K562 (cell line): ENCODE data around the gene SNAPC2. TPM values are rescaled to one million over a fixed set of nuclear protein-coding genes. Genes with fewer than 3 reads are reported as not detected.
A peak's percentile ranks its signal among the peaks of the same experiment; 100 is the strongest.

ENCODE experiments used
- ARID2 ChIP-seq: fragments of 450-650 bp; IDR thresholded peaks from 2 replicates; pipeline ENCODE4 v1.6.1; 2017; ENCODE audit warnings: antibody characterized with exemption, mild to moderate bottlenecking
- CCNT2 ChIP-seq: IDR thresholded peaks from 2 replicates; pipeline ENCODE4 v1.6.1; 2011; ENCODE audit warnings: borderline replicate concordance, low read depth, mild to moderate bottlenecking, moderate library complexity, mixed read lengths, low read length; ENCODE audit not compliant: insufficient read length; ENCODE audit errors: extremely low read depth
- E4F1 ChIP-seq: fragments of 250-450 bp; sonication (Bioruptor Pico); IDR thresholded peaks from 2 replicates; pipeline ENCODE4 v1.5.0; 2021; ENCODE audit warnings: mild to moderate bottlenecking, borderline replicate concordance
- ETS1 ChIP-seq: conservative IDR thresholded peaks from 2 replicates; pipeline ENCODE4 v1.6.1; 2011; ENCODE audit warnings: low read depth, mild to moderate bottlenecking, low read length; ENCODE audit not compliant: control insufficient read depth
- FOXP1 ChIP-seq: sonication (generic); formaldehyde crosslinking; IDR thresholded peaks from 2 replicates; pipeline ENCODE4 v1.8.0; 2022; ENCODE audit warnings: mild to moderate bottlenecking, missing genetic modification reagents
- HDGF ChIP-seq: fragments of 450-650 bp; IDR thresholded peaks from 2 replicates; pipeline ENCODE4 v1.6.1; 2016
- HNRNPL ChIP-seq: fragments of 200-400 bp; formaldehyde crosslinking; IDR thresholded peaks from 2 replicates; pipeline ENCODE4 v1.6.1; 2017; ENCODE audit warnings: low read depth, mild to moderate bottlenecking, low read length
- POLR2A ChIP-seq: fragments of 450-650 bp; conservative IDR thresholded peaks from 2 replicates; pipeline ENCODE4 v1.6.1; 2016
- POLR2AphosphoS2 ChIP-seq: IDR thresholded peaks from 2 replicates; pipeline ENCODE4 v1.6.1; 2012; ENCODE audit warnings: low read length, improper control_type of control experiment
- RBFOX2 ChIP-seq: fragments of 200-400 bp; formaldehyde crosslinking; IDR thresholded peaks from 2 replicates; pipeline ENCODE4 v1.6.1; 2017; ENCODE audit warnings: low read depth, mild to moderate bottlenecking, low read length, moderate library complexity
- RBM22 ChIP-seq: fragments of 200-400 bp; formaldehyde crosslinking; IDR thresholded peaks from 2 replicates; pipeline ENCODE4 v1.6.1; 2018; ENCODE audit warnings: low read length, low read depth; ENCODE audit not compliant: poor library complexity, severe bottlenecking
- SUPT5H ChIP-seq: fragments of 450-650 bp; IDR thresholded peaks from 2 replicates; pipeline ENCODE4 v1.6.1; 2016
- VEZF1 ChIP-seq: fragments of 200-800 bp; sonication (Bioruptor generic); IDR thresholded peaks from 2 replicates; pipeline ENCODE4 v1.6.1; 2017; ENCODE audit warnings: missing genetic modification characterization, missing compliant biosample characterization
- polyA plus RNA-seq, 8 experiments: library from polyadenylated mRNA; depleted of rRNA in 4 of 8; stranded (reverse) in 5 of 8; unstranded in 3 of 8; fragments of >200 nt; fragmentation: Nextera tagmentation in 2 of 8; fragmentation: Illumina TruSeq in 1 of 8; extraction: Ambion mirVana in 2 of 8; extraction: Trizol in 1 of 8; gene quantifications; 2 replicates each; pipeline versions ENCODE4 v1.2.1 to v1.2.3, GENCODE V29; 2011 to 2014; ENCODE audit warnings: inconsistent platforms in 1 of 8, missing spikeins in 1 of 8
- total RNA-seq, 7 experiments: library from RNA; depleted of rRNA in 6 of 7; stranded (reverse); fragments of >200 nt in 6 of 7; fragmentation: Illumina TruSeq in 2 of 7; extraction: Trizol in 2 of 7; gene quantifications; 2 replicates each; pipeline versions ENCODE4 v1.2.1 to v1.2.3, GENCODE V29; 2011 to 2021; ENCODE audit warnings: low replicate concordance in 1 of 7

Gene SNAPC2
- total and polyA plus RNA-seq, 9 of the 15 experiments (the other 6 are each of a cell fraction or from before 2014, with no cell fraction given) = 0.59 to 45.1 (median 15.3) TPM

- TF ChIP-seq E4F1 = no peak
- 0 out of 2 replicates have a peak, but pooled peaks have one; percentile 72 for TF ChIP-seq HNRNPL
- no peak for TF ChIP-seq HDGF
- no peak for TF ChIP-seq ETS1
- 0 out of 2 replicates have a peak, but pooled peaks have one; percentile 43 for TF ChIP-seq FOXP1 (CRISPR knock-in tag)
- TF ChIP-seq CCNT2 = peak; percentile 37
- peak; percentile 68 for TF ChIP-seq RBM22
- TF ChIP-seq SUPT5H = peak; percentile 37; the same call in 1 of the 2 replicates
- TF ChIP-seq POLR2A = peak; percentile 52
- TF ChIP-seq RBFOX2 = peak; percentile 65
- 0 out of 2 replicates have a peak, but pooled peaks have one; percentile 13 for TF ChIP-seq VEZF1 (CRISPR knock-in tag)
- TF ChIP-seq POLR2AphosphoS2 = peak; percentile 66; the same call in 1 of the 2 replicates
- no peak for TF ChIP-seq ARID2
- TF ChIP-seq, all 486 proteins: peak for 13
Measured at GRCh38 chr19:7927605-7928333, 7.6 kb downstream of the SNAPC2 start (continued).
